HL-60 (cell line): ENCODE results near the gene SMTNL2.

ENCODE experiments used
- DNase-seq, 2 experiments: peaks; one replicate each; pipeline ENCODE4 v3.0.0-alpha.2; 2010 to 2020; ENCODE audit warnings: low read depth in 1 of 2, low spot score in 1 of 2
- H3K27ac ChIP-seq: fragments of 250-450 bp; sonication (Bioruptor Pico); replicated peaks from 2 replicates; pipeline ENCODE4 v1.5.1; 2020; ENCODE audit warnings: mild to moderate bottlenecking, moderate library complexity
- H3K27me3 ChIP-seq: fragments of 250-450 bp; sonication (Bioruptor Pico); 2 replicates; pipeline ENCODE4 v1.5.1; 2021; ENCODE audit warnings: mild to moderate bottlenecking, moderate library complexity; ENCODE audit not compliant: insufficient read depth, poor library complexity, severe bottlenecking
- H3K4me3 ChIP-seq: replicated peaks from 2 replicates; pipeline ENCODE4 v1.5.1; 2011; ENCODE audit warnings: mild to moderate bottlenecking, control low read depth, low read length; ENCODE audit not compliant: insufficient read depth
- GABPA ChIP-seq: IDR thresholded peaks from 2 replicates; pipeline ENCODE4 v1.6.1; 2012; ENCODE audit warnings: low read depth
- POLR2AphosphoS5 ChIP-seq: IDR thresholded peaks from 2 replicates; pipeline ENCODE4 v1.6.1; 2012; ENCODE audit warnings: low read depth
- SPI1 ChIP-seq: IDR thresholded peaks from 2 replicates; pipeline ENCODE4 v1.6.1; 2012; ENCODE audit warnings: low read depth, mild to moderate bottlenecking, borderline replicate concordance
- long read RNA-seq: library from polyadenylated mRNA; unstranded; transcript quantifications from one replicate; pipeline ENCODE4 v2.0.0, GENCODE V29; 2020
- TF ChIP-seq, protein P1 (sequence below): IDR thresholded peaks from 2 replicates; pipeline ENCODE4 v1.6.1; 2012; ENCODE audit warnings: low read depth; ENCODE audit not compliant: insufficient replicate concordance
- TF ChIP-seq, protein P2 (sequence below): IDR thresholded peaks from one replicate; pipeline ENCODE4 v1.5.1; 2011; ENCODE audit warnings: low read length, control low read depth, inconsistent platforms; ENCODE audit not compliant: insufficient read depth

The SMTNL2 gene
- long read RNA-seq = 0 reads

DNA sequence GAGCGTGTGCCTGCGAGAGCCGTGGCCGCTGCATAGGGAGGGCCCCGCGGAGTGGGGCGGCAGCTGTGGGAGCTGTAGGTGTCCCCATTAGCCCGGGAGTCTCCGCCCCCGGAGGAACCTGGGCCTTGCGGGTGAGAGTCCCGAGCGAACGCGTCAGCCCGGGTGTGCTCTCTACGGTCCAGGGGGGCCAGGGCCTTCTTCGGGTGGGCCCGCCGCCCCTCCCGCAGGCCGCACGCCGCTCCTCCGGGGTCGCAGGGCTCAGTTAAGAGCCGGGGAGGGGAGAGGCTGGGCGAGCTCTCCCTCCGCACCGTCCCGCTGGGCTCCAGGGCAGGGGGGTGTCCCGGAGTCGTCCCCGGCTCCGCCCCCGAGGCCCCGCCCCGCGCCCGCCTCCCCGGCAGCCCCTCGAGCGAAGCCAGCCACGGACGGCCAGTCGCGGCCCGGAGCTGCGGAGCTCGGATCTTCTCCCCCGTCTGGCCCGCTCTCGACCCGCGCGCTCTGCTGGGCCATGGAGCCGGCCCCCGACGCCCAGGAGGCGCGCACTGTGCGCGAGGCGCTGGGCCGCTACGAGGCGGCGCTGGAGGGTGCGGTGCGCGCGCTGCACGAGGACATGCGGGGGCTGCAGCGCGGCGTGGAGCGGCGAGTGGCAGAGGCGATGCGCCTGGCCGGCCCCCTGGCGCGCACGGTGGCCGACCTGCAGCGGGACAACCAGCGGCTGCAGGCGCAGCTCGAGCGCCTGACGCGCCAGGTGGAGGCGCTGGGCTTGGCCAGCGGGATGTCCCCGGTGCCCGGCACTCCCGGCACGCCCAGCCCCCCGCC is at the start of gene SMTNL2:
Gene SMTNL2, plus strand, starts transcription at position 429 of the 816 bp plus-strand sequence. Its CDS starts 77 bp downstream, at position 506.
- DNase-seq = no peak
- no peak within 1 kb of the TSS for H3K27ac ChIP-seq
- peaks cover 7% of the 10 kb centered on the region for H3K27me3 ChIP-seq
- TF ChIP-seq POLR2AphosphoS5 (no peak), SPI1 (no peak)
- TF ChIP-seq, protein P1, sequence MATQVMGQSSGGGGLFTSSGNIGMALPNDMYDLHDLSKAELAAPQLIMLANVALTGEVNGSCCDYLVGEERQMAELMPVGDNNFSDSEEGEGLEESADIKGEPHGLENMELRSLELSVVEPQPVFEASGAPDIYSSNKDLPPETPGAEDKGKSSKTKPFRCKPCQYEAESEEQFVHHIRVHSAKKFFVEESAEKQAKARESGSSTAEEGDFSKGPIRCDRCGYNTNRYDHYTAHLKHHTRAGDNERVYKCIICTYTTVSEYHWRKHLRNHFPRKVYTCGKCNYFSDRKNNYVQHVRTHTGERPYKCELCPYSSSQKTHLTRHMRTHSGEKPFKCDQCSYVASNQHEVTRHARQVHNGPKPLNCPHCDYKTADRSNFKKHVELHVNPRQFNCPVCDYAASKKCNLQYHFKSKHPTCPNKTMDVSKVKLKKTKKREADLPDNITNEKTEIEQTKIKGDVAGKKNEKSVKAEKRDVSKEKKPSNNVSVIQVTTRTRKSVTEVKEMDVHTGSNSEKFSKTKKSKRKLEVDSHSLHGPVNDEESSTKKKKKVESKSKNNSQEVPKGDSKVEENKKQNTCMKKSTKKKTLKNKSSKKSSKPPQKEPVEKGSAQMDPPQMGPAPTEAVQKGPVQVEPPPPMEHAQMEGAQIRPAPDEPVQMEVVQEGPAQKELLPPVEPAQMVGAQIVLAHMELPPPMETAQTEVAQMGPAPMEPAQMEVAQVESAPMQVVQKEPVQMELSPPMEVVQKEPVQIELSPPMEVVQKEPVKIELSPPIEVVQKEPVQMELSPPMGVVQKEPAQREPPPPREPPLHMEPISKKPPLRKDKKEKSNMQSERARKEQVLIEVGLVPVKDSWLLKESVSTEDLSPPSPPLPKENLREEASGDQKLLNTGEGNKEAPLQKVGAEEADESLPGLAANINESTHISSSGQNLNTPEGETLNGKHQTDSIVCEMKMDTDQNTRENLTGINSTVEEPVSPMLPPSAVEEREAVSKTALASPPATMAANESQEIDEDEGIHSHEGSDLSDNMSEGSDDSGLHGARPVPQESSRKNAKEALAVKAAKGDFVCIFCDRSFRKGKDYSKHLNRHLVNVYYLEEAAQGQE = no peak
- H3K4me3 ChIP-seq = no peak within 1 kb of the TSS

DNA sequence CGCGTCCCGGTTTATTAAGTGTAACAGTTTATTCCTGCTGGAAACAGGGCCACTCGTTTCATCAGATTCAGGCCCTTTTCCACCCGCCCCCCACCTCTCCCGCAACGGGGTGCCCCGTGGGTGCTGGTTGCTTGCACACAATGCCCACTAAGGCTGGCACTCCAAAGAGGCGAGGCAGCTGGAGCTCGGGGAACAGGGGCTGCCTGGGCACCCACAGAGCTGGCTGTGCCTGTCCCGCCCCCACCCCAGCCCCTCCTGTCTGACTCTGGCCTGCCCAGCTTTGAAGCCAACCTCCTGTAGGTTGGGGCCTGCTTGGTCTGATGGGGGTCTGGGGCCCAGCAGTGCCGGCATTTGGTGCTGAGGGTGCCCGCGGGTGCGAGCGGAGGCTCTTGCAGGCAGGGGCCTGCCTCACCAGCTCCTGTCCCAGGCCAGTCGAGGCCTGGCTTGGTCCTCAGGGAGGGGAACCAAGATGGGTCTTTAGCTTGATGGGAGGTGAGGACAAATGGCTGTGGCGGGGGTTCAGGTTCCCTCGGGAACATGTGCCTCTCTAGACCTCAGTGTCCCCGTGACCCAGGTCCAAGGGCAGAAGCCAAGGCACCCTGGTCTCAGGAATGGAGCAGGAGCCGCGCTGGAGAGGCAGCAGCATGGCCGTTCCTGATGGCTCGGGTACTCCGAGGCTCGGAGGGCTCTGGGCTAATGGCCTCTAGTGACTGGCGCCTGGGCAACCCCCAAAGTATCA is 49.2 kb upstream of the SMTNL2 start:
- DNase-seq = no peak
- H3K27me3 ChIP-seq = no peaks in the 10 kb centered on the region
- no peak overlapping the region for H3K4me3 ChIP-seq
- TF ChIP-seq, protein P2, sequence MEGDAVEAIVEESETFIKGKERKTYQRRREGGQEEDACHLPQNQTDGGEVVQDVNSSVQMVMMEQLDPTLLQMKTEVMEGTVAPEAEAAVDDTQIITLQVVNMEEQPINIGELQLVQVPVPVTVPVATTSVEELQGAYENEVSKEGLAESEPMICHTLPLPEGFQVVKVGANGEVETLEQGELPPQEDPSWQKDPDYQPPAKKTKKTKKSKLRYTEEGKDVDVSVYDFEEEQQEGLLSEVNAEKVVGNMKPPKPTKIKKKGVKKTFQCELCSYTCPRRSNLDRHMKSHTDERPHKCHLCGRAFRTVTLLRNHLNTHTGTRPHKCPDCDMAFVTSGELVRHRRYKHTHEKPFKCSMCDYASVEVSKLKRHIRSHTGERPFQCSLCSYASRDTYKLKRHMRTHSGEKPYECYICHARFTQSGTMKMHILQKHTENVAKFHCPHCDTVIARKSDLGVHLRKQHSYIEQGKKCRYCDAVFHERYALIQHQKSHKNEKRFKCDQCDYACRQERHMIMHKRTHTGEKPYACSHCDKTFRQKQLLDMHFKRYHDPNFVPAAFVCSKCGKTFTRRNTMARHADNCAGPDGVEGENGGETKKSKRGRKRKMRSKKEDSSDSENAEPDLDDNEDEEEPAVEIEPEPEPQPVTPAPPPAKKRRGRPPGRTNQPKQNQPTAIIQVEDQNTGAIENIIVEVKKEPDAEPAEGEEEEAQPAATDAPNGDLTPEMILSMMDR = no peak
- no peak for TF ChIP-seq SPI1
- no peak; the same call in 1 of the 2 replicates for TF ChIP-seq POLR2AphosphoS5
- TF ChIP-seq, protein P1 = no peak
- no peak overlapping the region for H3K27ac ChIP-seq

DNA sequence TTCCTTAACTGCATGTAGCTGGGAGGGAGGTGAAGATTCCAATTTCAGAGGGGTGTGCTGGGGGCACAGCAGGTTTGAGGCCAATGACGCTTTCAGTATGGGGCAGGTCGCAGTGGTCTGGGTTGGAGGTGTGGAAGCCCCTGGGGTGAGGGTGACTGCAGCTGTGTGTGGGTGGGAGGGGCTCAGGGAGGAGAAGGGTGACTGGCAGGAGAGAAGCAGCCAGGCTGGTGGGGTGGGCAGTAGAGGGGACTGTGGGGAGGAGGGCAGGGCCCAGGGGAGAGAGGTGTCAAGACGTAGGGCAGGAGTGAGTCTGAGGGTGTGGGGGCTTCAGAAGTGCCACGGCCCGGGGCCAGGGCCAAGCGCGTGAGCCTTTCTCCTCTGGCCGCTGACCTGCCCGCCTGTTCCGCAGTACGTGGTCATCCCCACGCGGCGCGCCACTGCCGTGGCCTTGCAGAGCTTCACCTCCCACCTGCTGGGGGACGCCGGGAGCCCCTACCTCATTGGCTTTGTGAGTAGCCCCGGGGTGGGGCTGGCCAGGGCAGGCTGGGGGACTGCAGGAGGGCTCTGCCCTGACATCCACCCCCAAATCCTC is 48.6 kb upstream of the SMTNL2 start:
- H3K4me3 ChIP-seq = no peak overlapping the region
- H3K27me3 ChIP-seq = no peaks in the 10 kb centered on the region
- TF ChIP-seq, protein P2 = no peak
- TF ChIP-seq GABPA (no peak), POLR2AphosphoS5 (no peak), SPI1 (no peak)
- TF ChIP-seq, protein P1 = no peak
- peak overlapping the region; percentile 28; the same call in 1 of the 2 replicates for H3K27ac ChIP-seq
- no peak for DNase-seq
